IPS-15b (cell line): ENCODE measurements around the gene ERI3.

ENCODE experiments used
- H3K27me3 ChIP-seq: one replicate; pipeline ENCODE4 v1.6.1; 2013; ENCODE audit warnings: low read length; ENCODE audit not compliant: control insufficient read depth, insufficient read depth
- H3K36me3 ChIP-seq: one replicate; pipeline ENCODE4 v1.6.1; 2013; ENCODE audit warnings: low read length; ENCODE audit not compliant: control insufficient read depth, insufficient read depth
- H3K4me1 ChIP-seq: one replicate; pipeline ENCODE4 v1.6.1; 2013; ENCODE audit warnings: mild to moderate bottlenecking, low read length; ENCODE audit not compliant: control insufficient read depth, insufficient read depth
- H3K4me3 ChIP-seq: one replicate; pipeline ENCODE4 v1.5.1; 2013; ENCODE audit warnings: low read depth, low read length
- H3K9ac ChIP-seq: one replicate; pipeline ENCODE4 v1.6.1; 2013; ENCODE audit warnings: low read depth, mild to moderate bottlenecking, low read length
- H3K9me3 ChIP-seq: one replicate; pipeline ENCODE4 v1.6.1; 2013; ENCODE audit warnings: mild to moderate bottlenecking, low read length; ENCODE audit not compliant: control insufficient read depth, insufficient read depth

Gene ERI3

GRCh38 chr1:44237721-44238457, 117.2 kb downstream of the ERI3 start:
- Histone ChIP-seq H3K4me3 (peak overlapping the region; percentile 41), H3K4me1 (peaks cover 3% of the 10 kb centered on the region), H3K27me3 (no peaks in the 10 kb centered on the region)

GRCh38 chr1:44236490-44237272, 118.4 kb downstream of the ERI3 start:
- H3K9me3 ChIP-seq = no peaks in the 10 kb centered on the region
- no peak overlapping the region for H3K4me3 ChIP-seq
- no peaks in the 10 kb centered on the region for H3K27me3 ChIP-seq
- H3K9ac ChIP-seq = no peak overlapping the region
- H3K4me1 ChIP-seq = peaks cover 3% of the 10 kb centered on the region
- peaks cover 10% of the 10 kb centered on the region for H3K36me3 ChIP-seq

More at GRCh38 chr1:44237721-44238457, 117.2 kb downstream of the ERI3 start:
- H3K9me3 ChIP-seq = no peaks in the 10 kb centered on the region
- peaks cover 10% of the 10 kb centered on the region for H3K36me3 ChIP-seq
- no peak overlapping the region for H3K9ac ChIP-seq

- Histone ChIP-seq H3K9ac (no peak overlapping the region), H3K4me3 (no peak overlapping the region), H3K4me1 (peaks cover 3% of the 10 kb centered on the region), H3K9me3 (no peaks in the 10 kb centered on the region), H3K36me3 (peaks cover 5% of the 10 kb centered on the region), H3K27me3 (no peaks in the 10 kb centered on the region)
Measured at GRCh38 chr1:44235808-44236207, 119.2 kb downstream of the ERI3 start.

- Histone ChIP-seq H3K4me1 (peaks cover 3% of the 10 kb centered on the region), H3K4me3 (no peak overlapping the region), H3K27me3 (no peaks in the 10 kb centered on the region), H3K36me3 (no peaks in the 10 kb centered on the region), H3K9me3 (no peaks in the 10 kb centered on the region), H3K9ac (no peak overlapping the region)
Measured at GRCh38 chr1:44233593-44233992, 121.5 kb downstream of the ERI3 start.

- Histone ChIP-seq H3K36me3 (no peaks in the 10 kb centered on the region), H3K4me1 (no peaks in the 10 kb centered on the region), H3K9me3 (peaks cover 11% of the 10 kb centered on the region), H3K9ac (no peak overlapping the region), H3K27me3 (no peaks in the 10 kb centered on the region), H3K4me3 (no peak overlapping the region)
Measured at GRCh38 chr1:44230796-44231195, 124.3 kb downstream of the ERI3 start.

GRCh38 chr1:44229435-44230167, 125.5 kb downstream of the ERI3 start:
- Histone ChIP-seq H3K4me1 (no peaks in the 10 kb centered on the region), H3K4me3 (no peak overlapping the region), H3K9me3 (peaks cover 11% of the 10 kb centered on the region), H3K9ac (no peak overlapping the region), H3K36me3 (no peaks in the 10 kb centered on the region), H3K27me3 (no peaks in the 10 kb centered on the region)

GRCh38 chr1:44228218-44228617, 126.8 kb downstream of the ERI3 start:
- Histone ChIP-seq H3K9me3 (peaks cover 11% of the 10 kb centered on the region), H3K9ac (no peak overlapping the region), H3K4me3 (no peak overlapping the region), H3K27me3 (no peaks in the 10 kb centered on the region), H3K4me1 (no peaks in the 10 kb centered on the region), H3K36me3 (no peaks in the 10 kb centered on the region)

- no peak overlapping the region for H3K4me3 ChIP-seq
- no peaks in the 10 kb centered on the region for H3K27me3 ChIP-seq
- no peaks in the 10 kb centered on the region for H3K4me1 ChIP-seq
- no peaks in the 10 kb centered on the region for H3K36me3 ChIP-seq
- no peak overlapping the region for H3K9ac ChIP-seq
- peaks cover 11% of the 10 kb centered on the region for H3K9me3 ChIP-seq
Measured at GRCh38 chr1:44227211-44227610, 127.8 kb downstream of the ERI3 start.

GRCh38 chr1:44225761-44226160, 129.3 kb downstream of the ERI3 start:
- no peak overlapping the region for H3K9ac ChIP-seq
- H3K4me1 ChIP-seq = no peaks in the 10 kb centered on the region
- H3K4me3 ChIP-seq = no peak overlapping the region
- H3K9me3 ChIP-seq = peaks cover 11% of the 10 kb centered on the region
- no peaks in the 10 kb centered on the region for H3K27me3 ChIP-seq
- peaks cover 8% of the 10 kb centered on the region for H3K36me3 ChIP-seq

- Histone ChIP-seq H3K9ac (no peak overlapping the region), H3K4me3 (no peak overlapping the region), H3K9me3 (peaks cover 11% of the 10 kb centered on the region), H3K4me1 (no peaks in the 10 kb centered on the region), H3K36me3 (peaks cover 34% of the 10 kb centered on the region), H3K27me3 (no peaks in the 10 kb centered on the region)
Measured at GRCh38 chr1:44223187-44223610, 131.9 kb downstream of the ERI3 start.

- Histone ChIP-seq H3K9me3 (peaks cover 11% of the 10 kb centered on the region), H3K4me1 (no peaks in the 10 kb centered on the region), H3K9ac (no peak overlapping the region), H3K36me3 (peaks cover 38% of the 10 kb centered on the region), H3K4me3 (no peak overlapping the region), H3K27me3 (no peaks in the 10 kb centered on the region)
Measured at GRCh38 chr1:44222397-44223186, 132.5 kb downstream of the ERI3 start.
